Liver (tissue), 9 donors: ENCODE measurements around the gene ZNF782. TPM values are rescaled to one million over a fixed set of nuclear protein-coding genes. Genes with fewer than 3 reads are reported as not detected.

ENCODE experiments used
- DNase-seq: peaks from one replicate; pipeline ENCODE4 v3.0.0-alpha.2; 2017; ENCODE audit warnings: low spot score
- H3K27ac ChIP-seq, 2 donors: one replicate each; pipeline ENCODE4 v1.7.0; 2013; ENCODE audit warnings: inconsistent platforms in 2 of 2, low read length in 2 of 2, control low read depth in 1 of 2, low read depth in 1 of 2, mild to moderate bottlenecking in 1 of 2
- H3K27me3 ChIP-seq, 4 donors: one replicate each; pipeline versions ENCODE4 v1.6.1 to v1.7.0; 2013; ENCODE audit warnings: low read length in 3 of 4, inconsistent platforms in 1 of 4, mild to moderate bottlenecking in 1 of 4, moderate library complexity in 1 of 4; ENCODE audit not compliant: control insufficient read depth in 4 of 4, insufficient read depth in 4 of 4
- H3K36me3 ChIP-seq, 4 donors: one replicate each; pipeline versions ENCODE4 v1.6.1 to v1.7.0; 2013; ENCODE audit warnings: low read length in 3 of 4, mild to moderate bottlenecking in 3 of 4, low read depth in 1 of 4, moderate library complexity in 1 of 4; ENCODE audit not compliant: control insufficient read depth in 4 of 4, insufficient read depth in 3 of 4
- H3K4me1 ChIP-seq, 4 donors: one replicate each; pipeline versions ENCODE4 v1.6.1 to v1.7.0; 2013; ENCODE audit warnings: low read length in 3 of 4, mild to moderate bottlenecking in 3 of 4, moderate library complexity in 1 of 4; ENCODE audit not compliant: control insufficient read depth in 4 of 4, insufficient read depth in 4 of 4
- H3K4me3 ChIP-seq, 3 donors: one replicate each; pipeline versions ENCODE4 v1.6.1 to v1.7.0; 2013; ENCODE audit warnings: low read length in 3 of 3, control low read depth in 1 of 3, low read depth in 1 of 3, mild to moderate bottlenecking in 1 of 3
- H3K9ac ChIP-seq, 2 donors: one replicate each; pipeline ENCODE4 v1.7.0; 2013; ENCODE audit warnings: low read length in 2 of 2, mild to moderate bottlenecking in 2 of 2, moderate library complexity in 2 of 2, control low read depth in 1 of 2, low read depth in 1 of 2
- H3K9me3 ChIP-seq, 4 donors: one replicate each; pipeline versions ENCODE4 v1.6.1 to v1.7.0; 2013; ENCODE audit warnings: low read length in 3 of 4; ENCODE audit not compliant: control insufficient read depth in 4 of 4
- FOXA1 ChIP-seq: IDR thresholded peaks from 2 replicates; pipeline ENCODE4 v1.6.1; 2016; ENCODE audit warnings: antibody characterized with exemption
- GABPA ChIP-seq, 2 donors: IDR thresholded peaks in 1 of 2; conservative IDR thresholded peaks in 1 of 2; 2 replicates each; pipeline ENCODE4 v1.6.1; 2016; ENCODE audit warnings: antibody characterized with exemption in 2 of 2, mild to moderate bottlenecking in 1 of 2, moderate library complexity in 1 of 2
- HNF4A ChIP-seq, 2 donors: conservative IDR thresholded peaks; 2 replicates each; pipeline ENCODE4 v1.6.1; 2016; ENCODE audit warnings: antibody characterized with exemption in 2 of 2, mild to moderate bottlenecking in 2 of 2
- HNF4G ChIP-seq: IDR thresholded peaks from 2 replicates; pipeline ENCODE4 v1.6.1; 2016; ENCODE audit warnings: antibody characterized with exemption
- JUND ChIP-seq, 2 donors: IDR thresholded peaks; 2 replicates each; pipeline ENCODE4 v1.6.1; 2016; ENCODE audit warnings: antibody characterized with exemption in 2 of 2
- NR2F2 ChIP-seq: IDR thresholded peaks from 2 replicates; pipeline ENCODE4 v1.6.1; 2016; ENCODE audit warnings: antibody characterized with exemption
- RAD21 ChIP-seq, 2 donors: IDR thresholded peaks; 2 replicates each; pipeline ENCODE4 v1.6.1; 2016; ENCODE audit warnings: antibody characterized with exemption in 2 of 2, mild to moderate bottlenecking in 2 of 2
- RXRA ChIP-seq, 2 donors: IDR thresholded peaks; 2 replicates each; pipeline ENCODE4 v1.6.1; 2017 to 2018; ENCODE audit warnings: antibody characterized with exemption in 2 of 2, mild to moderate bottlenecking in 1 of 2
- SP1 ChIP-seq: IDR thresholded peaks from 2 replicates; pipeline ENCODE4 v1.6.1; 2018; ENCODE audit warnings: antibody characterized with exemption, mild to moderate bottlenecking
- TAF1 ChIP-seq: conservative IDR thresholded peaks from 2 replicates; pipeline ENCODE4 v1.6.1; 2016; ENCODE audit warnings: antibody characterized with exemption, mild to moderate bottlenecking
- ZBTB33 ChIP-seq: IDR thresholded peaks from 2 replicates; pipeline ENCODE4 v1.6.1; 2016; ENCODE audit warnings: antibody characterized with exemption
- WGBS: extraction: QIAGEN DNeasy Blood & Tissue Kit; methylation state at CpG from one replicate; pipeline ENCODE4 v1.1.7; 2013; 5-methylcytosine and 5-hydroxymethylcytosine counted together
- polyA plus RNA-seq, 2 donors: library from polyadenylated mRNA; stranded (reverse) in 1 of 2; unstranded in 1 of 2; fragments of 200-250 nt in 1 of 2; fragments of >200 nt in 1 of 2; fragmentation: Nextera tagmentation in 1 of 2; extraction: Ambion mirVana in 1 of 2; gene quantifications; one replicate each; pipeline versions ENCODE4 v1.2.1 to v1.2.3, GENCODE V29; 2013 to 2015
- total RNA-seq, 2 donors: library from RNA; depleted of rRNA; stranded (reverse); fragments of >200 nt; gene quantifications; one replicate each; pipeline ENCODE4 v1.2.3, GENCODE V29; 2014
- TF ChIP-seq, protein P1 (sequence below): IDR thresholded peaks from 2 replicates; pipeline ENCODE4 v1.6.1; 2016; ENCODE audit warnings: antibody characterized with exemption
- TF ChIP-seq, protein P2 (sequence below): fragments of 150-350 bp; IDR thresholded peaks from 2 replicates; pipeline ENCODE4 v1.5.1; 2017; ENCODE audit warnings: improper control_type of control experiment, low read depth, low read length; ENCODE audit not compliant: missing input control
- TF ChIP-seq, protein P3 (sequence below): IDR thresholded peaks from 2 replicates; pipeline ENCODE4 v1.6.1; 2016; ENCODE audit warnings: antibody characterized with exemption, mild to moderate bottlenecking
- donor health status: healthy.
- donor health status: healthy.
- donor health status: healthy.
- donor health status: healthy.
- donor health status: healthy.

Gene ZNF782
- total and polyA plus RNA-seq, 4 donors, result 0.70 to 7.4 (median 2.1) TPM

- WGBS, result 89% methylated on average over 1 of the region's 1 CpG
Measured at GRCh38 chr9:96883922-96884321, 29.6 kb upstream of the ZNF782 start.

DNA sequence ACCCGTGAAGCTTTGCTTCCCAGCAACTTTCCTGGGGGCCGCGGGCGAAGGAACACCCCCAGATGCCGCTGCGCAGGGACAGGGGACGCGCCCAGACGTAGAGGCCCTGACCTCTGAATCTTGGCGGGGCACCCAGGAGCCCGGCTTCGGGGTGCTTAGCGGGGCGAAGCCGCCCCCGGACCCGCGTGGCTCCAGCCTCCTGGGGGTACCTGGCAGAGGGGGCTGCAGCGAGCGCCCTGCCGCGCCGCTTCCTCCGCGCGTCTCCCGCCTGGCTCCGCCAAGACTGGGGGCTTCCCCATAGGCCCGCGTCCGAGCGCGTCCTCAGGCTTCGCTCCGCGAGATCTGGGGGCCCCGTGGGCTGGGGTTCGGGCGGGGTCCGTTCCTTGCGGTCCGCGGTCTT is 23.0 kb upstream of the ZNF782 start:
- H3K27ac ChIP-seq, result no peak overlapping the region
- WGBS, result 11% methylated on average over 43 of the region's 43 CpGs
- peaks cover 0 to 6% (median 5%) of the 10 kb centered on the region in 4 donors for H3K4me1 ChIP-seq
- H3K9ac ChIP-seq, result no peak overlapping the region
- DNase-seq, result no peak
- H3K27me3 ChIP-seq, result peaks cover 0 to 4% (median 0%) of the 10 kb centered on the region in 4 donors
- peaks cover 0 to 4% (median 2%) of the 10 kb centered on the region in 4 donors for H3K9me3 ChIP-seq
- H3K36me3 ChIP-seq, result no peaks in the 10 kb centered on the region
- H3K4me3 ChIP-seq, result peak overlapping the region in 1 of 3 donors; percentile 23
- TF ChIP-seq JUND (IDR thresholded peaks at IDR 0.05) (no peak), NR2F2 (no peak), TAF1 (no peak), RAD21 (IDR thresholded peaks at IDR 0.05) (no peak), HNF4A (conservative IDR thresholded peaks at IDR 0.05) (no peak), ZBTB33 (no peak), HNF4G (no peak)
- TF ChIP-seq, protein P1, sequence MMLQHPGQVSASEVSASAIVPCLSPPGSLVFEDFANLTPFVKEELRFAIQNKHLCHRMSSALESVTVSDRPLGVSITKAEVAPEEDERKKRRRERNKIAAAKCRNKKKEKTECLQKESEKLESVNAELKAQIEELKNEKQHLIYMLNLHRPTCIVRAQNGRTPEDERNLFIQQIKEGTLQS, result no peak
- TF ChIP-seq, protein P2, sequence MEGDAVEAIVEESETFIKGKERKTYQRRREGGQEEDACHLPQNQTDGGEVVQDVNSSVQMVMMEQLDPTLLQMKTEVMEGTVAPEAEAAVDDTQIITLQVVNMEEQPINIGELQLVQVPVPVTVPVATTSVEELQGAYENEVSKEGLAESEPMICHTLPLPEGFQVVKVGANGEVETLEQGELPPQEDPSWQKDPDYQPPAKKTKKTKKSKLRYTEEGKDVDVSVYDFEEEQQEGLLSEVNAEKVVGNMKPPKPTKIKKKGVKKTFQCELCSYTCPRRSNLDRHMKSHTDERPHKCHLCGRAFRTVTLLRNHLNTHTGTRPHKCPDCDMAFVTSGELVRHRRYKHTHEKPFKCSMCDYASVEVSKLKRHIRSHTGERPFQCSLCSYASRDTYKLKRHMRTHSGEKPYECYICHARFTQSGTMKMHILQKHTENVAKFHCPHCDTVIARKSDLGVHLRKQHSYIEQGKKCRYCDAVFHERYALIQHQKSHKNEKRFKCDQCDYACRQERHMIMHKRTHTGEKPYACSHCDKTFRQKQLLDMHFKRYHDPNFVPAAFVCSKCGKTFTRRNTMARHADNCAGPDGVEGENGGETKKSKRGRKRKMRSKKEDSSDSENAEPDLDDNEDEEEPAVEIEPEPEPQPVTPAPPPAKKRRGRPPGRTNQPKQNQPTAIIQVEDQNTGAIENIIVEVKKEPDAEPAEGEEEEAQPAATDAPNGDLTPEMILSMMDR, result no peak

More at GRCh38 chr9:96883922-96884321, 29.6 kb upstream of the ZNF782 start:
- Histone ChIP-seq H3K36me3 (no peaks in the 10 kb centered on the region), H3K4me1 (no peaks in the 10 kb centered on the region), H3K27ac (no peak overlapping the region), H3K9ac (no peak overlapping the region), H3K4me3 (no peak overlapping the region), H3K9me3 (no peaks in the 10 kb centered on the region), H3K27me3 (no peaks in the 10 kb centered on the region)
- no peak for TF ChIP-seq ZBTB33
- TF ChIP-seq TAF1, result no peak
- no peak for TF ChIP-seq SP1
- TF ChIP-seq, protein P2, result no peak
- TF ChIP-seq, protein P3, sequence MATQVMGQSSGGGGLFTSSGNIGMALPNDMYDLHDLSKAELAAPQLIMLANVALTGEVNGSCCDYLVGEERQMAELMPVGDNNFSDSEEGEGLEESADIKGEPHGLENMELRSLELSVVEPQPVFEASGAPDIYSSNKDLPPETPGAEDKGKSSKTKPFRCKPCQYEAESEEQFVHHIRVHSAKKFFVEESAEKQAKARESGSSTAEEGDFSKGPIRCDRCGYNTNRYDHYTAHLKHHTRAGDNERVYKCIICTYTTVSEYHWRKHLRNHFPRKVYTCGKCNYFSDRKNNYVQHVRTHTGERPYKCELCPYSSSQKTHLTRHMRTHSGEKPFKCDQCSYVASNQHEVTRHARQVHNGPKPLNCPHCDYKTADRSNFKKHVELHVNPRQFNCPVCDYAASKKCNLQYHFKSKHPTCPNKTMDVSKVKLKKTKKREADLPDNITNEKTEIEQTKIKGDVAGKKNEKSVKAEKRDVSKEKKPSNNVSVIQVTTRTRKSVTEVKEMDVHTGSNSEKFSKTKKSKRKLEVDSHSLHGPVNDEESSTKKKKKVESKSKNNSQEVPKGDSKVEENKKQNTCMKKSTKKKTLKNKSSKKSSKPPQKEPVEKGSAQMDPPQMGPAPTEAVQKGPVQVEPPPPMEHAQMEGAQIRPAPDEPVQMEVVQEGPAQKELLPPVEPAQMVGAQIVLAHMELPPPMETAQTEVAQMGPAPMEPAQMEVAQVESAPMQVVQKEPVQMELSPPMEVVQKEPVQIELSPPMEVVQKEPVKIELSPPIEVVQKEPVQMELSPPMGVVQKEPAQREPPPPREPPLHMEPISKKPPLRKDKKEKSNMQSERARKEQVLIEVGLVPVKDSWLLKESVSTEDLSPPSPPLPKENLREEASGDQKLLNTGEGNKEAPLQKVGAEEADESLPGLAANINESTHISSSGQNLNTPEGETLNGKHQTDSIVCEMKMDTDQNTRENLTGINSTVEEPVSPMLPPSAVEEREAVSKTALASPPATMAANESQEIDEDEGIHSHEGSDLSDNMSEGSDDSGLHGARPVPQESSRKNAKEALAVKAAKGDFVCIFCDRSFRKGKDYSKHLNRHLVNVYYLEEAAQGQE, result no peak
- TF ChIP-seq FOXA1, result no peak
- no peak for TF ChIP-seq RXRA (IDR thresholded peaks at IDR 0.05)
- TF ChIP-seq HNF4A (conservative IDR thresholded peaks at IDR 0.05), result no peak
- TF ChIP-seq RAD21 (IDR thresholded peaks at IDR 0.05), result no peak
- TF ChIP-seq, protein P1, result no peak
- no peak for TF ChIP-seq NR2F2
- TF ChIP-seq GABPA (IDR thresholded peaks at IDR 0.05 in 1 of 2, conservative IDR thresholded peaks at IDR 0.05 in 1 of 2), result no peak
- DNase-seq, result no peak
